ENCODE measurements around the gene GBP6.
"Not testable (repeated sequence)": the region's sequence is repeated elsewhere in the genome, so short reads cannot be mapped to it uniquely, and the experiment has no call there.

GBP6 gene

DNA sequence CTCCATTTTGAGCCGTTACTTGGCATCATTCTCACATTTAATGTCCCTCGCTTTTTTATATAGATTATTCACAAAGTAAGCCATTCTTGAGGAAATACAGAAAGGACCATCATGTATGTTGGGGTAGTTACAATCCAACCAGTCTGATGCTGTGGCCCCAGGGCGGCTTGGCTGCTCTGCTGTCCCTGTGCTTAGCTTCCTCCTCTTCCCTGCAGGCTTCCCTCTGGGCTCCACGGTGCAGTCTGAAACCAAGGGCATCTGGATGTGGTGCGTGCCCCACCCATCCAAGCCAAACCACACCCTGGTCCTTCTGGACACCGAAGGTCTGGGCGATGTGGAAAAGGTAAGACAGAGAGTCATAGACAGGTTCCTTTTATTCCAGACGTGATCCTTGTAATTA, 5.5 kb downstream of the GBP6 start:
- no peak for DNase-seq (ENCODE audit: low spot score)

GRCh38 chr1:89373810-89374209, 10.0 kb downstream of the GBP6 start:
- DNase-seq (ENCODE audit: low spot score): not testable (repeated sequence)

GRCh38 chr1:89378001-89378400, 14.1 kb downstream of the GBP6 start:
- DNase-seq (ENCODE audit: low spot score): no peak

DNA sequence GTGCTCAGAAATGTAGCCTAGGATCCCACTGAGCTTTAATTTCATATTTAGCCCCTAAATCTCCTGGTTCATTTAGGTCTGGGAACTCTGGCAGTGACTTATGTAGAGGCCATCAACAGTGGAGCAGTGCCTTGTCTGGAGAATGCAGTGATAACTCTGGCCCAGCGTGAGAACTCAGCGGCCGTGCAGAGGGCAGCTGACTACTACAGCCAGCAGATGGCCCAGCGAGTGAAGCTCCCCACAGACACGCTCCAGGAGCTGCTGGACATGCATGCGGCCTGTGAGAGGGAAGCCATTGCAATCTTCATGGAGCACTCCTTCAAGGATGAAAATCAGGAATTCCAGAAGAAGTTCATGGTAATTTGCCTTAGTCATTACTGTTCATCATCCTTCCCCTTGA, 17.8 kb downstream of the GBP6 start:
- DNase-seq (ENCODE audit: low spot score): no peak

DNA sequence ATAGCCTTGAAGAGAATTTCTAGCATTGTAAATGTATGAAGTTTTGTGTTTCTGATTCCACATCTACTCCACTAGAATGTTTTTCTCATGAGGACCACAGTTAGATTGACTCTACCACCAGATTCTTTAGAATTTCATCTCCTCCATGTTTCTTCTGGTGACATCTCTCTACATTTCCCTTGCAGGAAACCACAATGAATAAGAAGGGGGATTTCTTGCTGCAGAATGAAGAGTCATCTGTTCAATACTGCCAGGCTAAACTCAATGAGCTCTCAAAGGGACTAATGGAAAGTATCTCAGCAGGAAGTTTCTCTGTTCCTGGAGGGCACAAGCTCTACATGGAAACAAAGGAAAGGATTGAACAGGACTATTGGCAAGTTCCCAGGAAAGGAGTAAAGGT, 18.6 kb downstream of the GBP6 start:
- DNase-seq (ENCODE audit: low spot score): no peak

GRCh38 chr1:89383185-89383584, 19.3 kb downstream of the GBP6 start:
- no peak for DNase-seq (ENCODE audit: low spot score)

- no peak for DNase-seq (ENCODE audit: low spot score)
Measured at GRCh38 chr1:89390707-89391106, 26.8 kb downstream of the GBP6 start.

GRCh38 chr1:89391686-89392085, 27.8 kb downstream of the GBP6 start:
- no peak for DNase-seq (ENCODE audit: low spot score)

DNA sequence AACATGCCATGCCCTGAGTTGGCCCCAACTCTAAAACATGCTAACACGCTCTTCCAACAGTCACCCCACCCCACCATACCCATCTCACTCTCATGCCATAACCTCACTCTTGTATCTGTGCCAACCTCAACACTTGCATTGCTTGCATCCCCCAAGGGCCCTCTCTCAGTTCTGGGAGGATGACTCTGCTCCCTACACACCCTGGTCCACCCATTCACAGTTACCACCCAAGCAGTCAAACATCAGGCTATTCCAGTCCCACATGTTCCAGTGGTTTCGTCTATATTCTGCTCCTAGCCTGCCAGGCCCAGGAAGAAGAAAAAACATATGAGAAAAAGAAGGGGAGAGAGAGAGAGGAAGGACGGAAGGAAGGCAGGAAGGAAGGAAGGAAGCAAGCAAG, 31.0 kb downstream of the GBP6 start:
- DNase-seq (ENCODE audit: low spot score): no peak

DNA sequence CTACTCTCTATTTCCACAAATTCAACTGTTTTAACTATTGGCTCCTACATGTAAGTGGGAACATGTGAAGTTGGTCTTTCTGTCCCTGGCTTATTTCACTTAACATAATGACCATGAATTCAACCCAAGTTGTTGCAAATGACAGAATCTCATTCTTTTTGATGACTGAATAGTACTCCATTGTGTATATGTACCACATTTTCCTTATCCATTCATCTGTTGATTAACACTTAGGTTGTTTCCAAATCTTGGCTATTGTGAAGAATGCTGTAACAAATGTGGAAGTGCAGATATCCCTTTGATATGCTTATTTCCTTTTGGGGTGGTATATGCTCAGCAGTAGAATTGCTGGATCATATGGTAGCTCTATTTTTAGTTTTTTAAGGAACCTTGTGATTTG, 33.0 kb downstream of the GBP6 start:
- DNase-seq (ENCODE audit: low spot score): no peak

- no peak for DNase-seq (ENCODE audit: low spot score)
Measured at GRCh38 chr1:89405275-89405929, 41.5 kb downstream of the GBP6 start.

DNA sequence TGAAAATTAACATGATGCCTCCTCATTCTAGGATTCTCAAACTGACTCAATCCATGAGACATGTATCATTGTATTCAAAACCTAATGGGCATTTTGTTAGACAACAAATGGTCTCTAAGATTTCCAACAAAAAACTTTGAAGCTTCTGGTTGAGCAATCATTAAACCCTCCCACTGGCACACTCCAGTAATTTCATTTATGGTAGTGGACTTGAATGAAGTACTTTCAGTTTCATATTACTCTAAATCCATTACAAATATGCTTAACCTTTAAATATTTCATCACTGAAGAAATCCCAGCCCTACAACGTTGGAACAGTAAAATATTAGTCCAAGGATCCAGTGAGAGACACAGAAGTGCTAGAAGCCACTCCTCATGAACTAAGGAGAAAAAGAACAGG, 43.5 kb downstream of the GBP6 start:
- no peak for DNase-seq (ENCODE audit: low spot score)

GRCh38 chr1:89407768-89408167, 43.9 kb downstream of the GBP6 start:
- not testable (repeated sequence) for DNase-seq (ENCODE audit: low spot score)

- DNase-seq (ENCODE audit: low spot score): no peak
Measured at GRCh38 chr1:89425056-89425455, 61.2 kb downstream of the GBP6 start.

- DNase-seq (ENCODE audit: low spot score): no peak
Measured at GRCh38 chr1:89429062-89429461, 65.2 kb downstream of the GBP6 start.

- DNase-seq (ENCODE audit: low spot score): not testable (repeated sequence)
Measured at GRCh38 chr1:89429681-89430080, 65.8 kb downstream of the GBP6 start.

DNA sequence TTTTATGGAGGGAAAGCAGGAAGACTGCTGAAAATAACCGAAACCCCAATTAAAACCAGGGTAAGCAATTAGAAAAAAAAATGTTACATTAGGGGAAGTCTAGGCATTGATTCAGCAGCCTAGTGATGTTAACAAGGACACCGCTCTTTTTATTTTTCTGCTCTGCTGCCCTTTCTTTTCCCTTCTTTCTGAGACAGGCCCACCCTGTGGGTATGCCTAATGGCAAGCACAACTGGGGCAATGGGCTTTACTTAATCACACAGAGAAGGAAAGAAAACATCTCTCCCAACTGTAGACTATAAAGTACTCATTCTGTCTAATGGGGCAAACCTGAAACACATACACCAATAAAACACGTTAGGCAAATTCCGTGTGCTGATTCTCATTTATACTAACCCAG, 69.6 kb downstream of the GBP6 start:
- no peak for DNase-seq (ENCODE audit: low spot score)

DNA sequence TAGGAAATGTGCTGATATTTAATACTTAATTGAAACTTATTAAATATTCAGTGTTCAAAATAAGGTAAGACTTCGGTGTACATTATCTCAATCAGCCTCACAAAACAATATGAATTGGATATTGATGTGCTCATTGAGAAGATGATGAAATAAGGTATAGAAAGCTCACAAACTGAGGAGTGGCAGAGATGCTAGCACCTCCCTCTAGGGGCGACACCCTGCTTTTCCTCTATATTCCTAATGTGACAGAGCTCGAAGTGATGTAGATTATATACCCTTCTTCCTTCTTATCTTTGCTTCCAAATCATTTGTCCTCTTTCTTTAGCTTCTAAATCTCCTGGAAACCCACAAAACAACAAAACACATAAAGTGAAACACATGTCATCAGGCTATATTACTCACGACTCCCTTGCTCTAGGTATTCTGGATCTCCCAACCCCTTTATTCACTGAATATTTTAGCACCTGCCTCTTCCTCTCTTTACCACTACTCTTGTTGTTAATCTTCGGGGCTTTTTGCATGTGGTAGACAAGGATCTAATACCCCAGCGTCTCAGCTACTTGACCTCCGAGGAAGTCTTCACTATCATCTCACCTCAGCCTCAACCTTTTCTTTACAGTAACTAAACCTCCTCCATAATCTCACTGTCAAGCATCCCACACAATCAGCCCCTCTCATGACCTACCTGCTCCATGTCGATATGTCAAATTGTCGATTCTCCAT, 70.4 kb downstream of the GBP6 start:
- DNase-seq (ENCODE audit: low spot score): not testable (repeated sequence)
